GM23338 (cell line): ENCODE results near the gene CCDC191. TPM values are rescaled to one million over a fixed set of nuclear protein-coding genes. Genes with fewer than 3 reads are reported as not detected.

Experiments used
- ETS1 ChIP-seq: IDR thresholded peaks from 2 replicates; pipeline ENCODE4 v1.6.1; 2016; ENCODE audit warnings: antibody characterized with exemption
- JUNB ChIP-seq: IDR thresholded peaks from one replicate; pipeline ENCODE4 v1.6.1; 2016; ENCODE audit warnings: antibody characterized with exemption; ENCODE audit not compliant: unreplicated experiment
- POLR2AphosphoS5 ChIP-seq: IDR thresholded peaks from 2 replicates; pipeline ENCODE4 v1.6.1; 2016; ENCODE audit warnings: antibody characterized with exemption, low read depth
- REST ChIP-seq: IDR thresholded peaks from one replicate; pipeline ENCODE4 v1.6.1; 2018; ENCODE audit warnings: antibody characterized with exemption; ENCODE audit not compliant: unreplicated experiment
- ZNF462 ChIP-seq: fragments of 250-450 bp; sonication (Bioruptor Pico); IDR thresholded peaks from 2 replicates; pipeline ENCODE4 v1.5.0; 2020; ENCODE audit warnings: mild to moderate bottlenecking, moderate library complexity
- polyA plus RNA-seq: library from polyadenylated mRNA; unstranded; fragments of >200 nt; fragmentation: Nextera tagmentation; extraction: Ambion mirVana; gene quantifications from 2 replicates; pipeline ENCODE4 v1.2.1, GENCODE V29; 2016
- total RNA-seq: library from RNA; depleted of rRNA; stranded (reverse); fragments of >200 nt; shearing (Covaris generic); gene quantifications from 2 replicates; pipeline ENCODE4 v1.2.3, GENCODE V29; 2014

CCDC191 gene
- total and polyA plus RNA-seq, 2 experiments from 2014 or later: 2.0 to 2.9 TPM

- TF ChIP-seq REST: no peak
- TF ChIP-seq JUNB: no peak
- TF ChIP-seq ZNF462 (CRISPR knock-in tag): no peak
- TF ChIP-seq POLR2AphosphoS5: no peak
- TF ChIP-seq ETS1: no peak
These were observed 20.4 kb upstream of the CCDC191 start (continued) for GRCh38 chr3:114076711-114077110.
